GM21381 (cell line): ENCODE measurements around the gene CCT3.
"Not testable (repeated sequence)": the region's sequence is repeated elsewhere in the genome, so short reads cannot be mapped to it uniquely, and the experiment has no call there.

Source experiments
- ATAC-seq: cut with Tn5 transposase; IDR thresholded peaks from one replicate; pipeline ENCODE4 v1.9.1; 2021; ENCODE audit warnings: mild to moderate bottlenecking, moderate library complexity; ENCODE audit not compliant: unreplicated experiment

The CCT3 gene

GRCh38 chr1:156368889-156369684, 31.0 kb upstream of the CCT3 start, which contains the start of gene RHBG:
Gene RHBG (plus strand): TSS chr1:156369211. CDS start chr1:156369250, 39 bp downstream.
- no peak for ATAC-seq

DNA sequence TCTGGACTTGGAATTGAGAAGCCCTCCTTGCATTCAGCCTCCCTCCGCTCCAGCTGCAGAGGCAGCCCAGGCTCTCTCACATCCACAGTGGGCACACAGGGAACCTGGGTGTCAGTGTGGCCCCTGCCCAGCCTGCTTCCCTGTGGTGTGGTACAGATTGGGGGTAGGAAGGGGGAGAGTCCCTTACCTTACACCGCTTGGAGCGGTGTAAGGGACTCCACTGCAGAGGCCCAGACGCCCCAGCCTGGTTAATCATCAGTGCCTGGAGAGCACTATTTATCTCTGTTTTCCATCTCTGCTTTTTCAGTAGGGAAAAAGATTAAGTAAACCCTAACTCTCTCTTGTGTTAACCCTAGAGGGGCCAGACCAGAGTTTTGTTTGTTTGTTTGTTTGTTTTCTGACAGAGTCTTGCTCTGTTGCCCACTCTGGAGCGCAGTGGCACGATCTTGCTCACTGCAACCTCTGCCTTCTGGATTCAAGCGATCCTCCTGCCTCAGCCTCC, 30.1 kb upstream of the CCT3 start:
- no peak for ATAC-seq

DNA sequence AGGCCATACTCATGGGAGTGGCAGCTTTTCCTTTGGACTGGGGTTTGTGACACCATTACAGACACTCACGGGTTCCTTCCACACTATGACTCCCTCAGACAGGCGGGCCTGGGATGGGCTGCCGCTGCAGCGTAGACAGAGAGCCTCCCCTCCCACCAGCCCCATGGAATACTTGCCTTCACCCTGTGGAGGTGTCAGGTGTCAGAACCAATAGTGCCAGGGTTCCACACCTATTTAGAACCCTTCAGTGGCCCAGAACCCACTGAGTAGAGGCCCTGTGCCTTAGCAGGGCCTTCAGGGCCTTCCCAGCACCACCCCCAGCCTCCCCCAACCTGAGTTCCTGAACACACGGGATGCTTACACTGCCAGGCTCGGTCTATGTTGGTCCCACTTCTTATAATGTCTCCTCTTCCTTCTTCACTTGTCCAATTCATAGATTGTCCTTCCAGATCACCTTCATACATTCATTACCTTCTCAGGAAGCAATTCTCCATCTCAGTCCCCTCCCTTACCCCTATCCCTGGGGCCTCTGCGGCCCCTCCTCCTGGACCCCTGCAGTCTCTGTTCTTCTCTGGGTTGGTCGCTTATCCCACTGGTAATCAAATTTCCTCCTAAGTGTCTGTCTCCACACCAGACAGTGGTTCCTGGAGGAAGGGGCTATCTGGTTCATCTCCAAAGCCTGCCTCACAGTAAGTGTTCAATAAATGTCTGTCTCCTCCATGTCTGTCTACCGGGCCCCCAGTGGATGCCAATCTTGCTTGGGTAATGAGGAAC, 29.5 kb upstream of the CCT3 start:
- no peak for ATAC-seq

- no peak for ATAC-seq
Observed at GRCh38 chr1:156366378-156367166, 28.5 kb upstream of the CCT3 start.

DNA sequence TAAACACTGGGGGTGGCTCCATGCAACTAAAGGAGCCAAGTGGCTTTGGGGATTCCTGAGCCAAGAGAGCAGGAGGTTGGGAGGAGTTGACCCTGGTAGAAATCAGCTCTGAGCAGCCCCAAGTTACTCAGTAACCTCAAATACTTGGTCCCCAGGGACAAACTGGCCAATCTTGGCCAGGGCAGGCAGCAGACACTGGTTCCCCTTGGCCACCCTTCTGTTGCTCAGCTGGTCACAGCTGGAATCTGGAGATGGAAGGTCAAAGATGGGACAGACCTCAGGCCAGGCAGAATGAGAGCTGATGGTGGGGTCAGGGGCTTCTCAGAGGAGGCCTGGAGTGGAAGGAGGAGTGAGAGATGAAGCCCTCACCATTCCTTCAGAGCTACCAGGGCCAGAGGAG, 27.7 kb upstream of the CCT3 start:
- ATAC-seq = no peak

DNA sequence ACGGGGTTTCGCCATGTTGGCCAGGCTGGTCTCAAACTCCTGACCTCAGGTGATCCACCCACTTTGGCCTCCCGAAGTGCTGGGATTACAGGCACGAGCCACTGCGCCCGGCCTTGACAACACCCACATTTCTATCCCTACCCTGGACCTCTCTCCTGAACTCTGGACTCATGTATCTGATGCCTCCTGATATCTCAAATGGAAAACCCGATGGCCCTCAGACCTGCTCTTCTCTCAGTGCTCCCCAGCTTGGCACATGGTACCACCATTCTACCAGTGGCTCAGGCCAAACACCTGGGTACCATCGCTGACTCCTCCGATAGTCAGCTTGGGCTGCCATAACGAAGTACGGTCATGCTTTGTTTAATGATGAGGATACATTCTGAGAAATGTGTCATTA, 22.4 kb upstream of the CCT3 start:
- ATAC-seq = no peak

GRCh38 chr1:156359973-156360372, 21.9 kb upstream of the CCT3 start:
- ATAC-seq = no peak

- ATAC-seq = no peak
Observed at GRCh38 chr1:156359249-156359648, 21.2 kb upstream of the CCT3 start.

DNA sequence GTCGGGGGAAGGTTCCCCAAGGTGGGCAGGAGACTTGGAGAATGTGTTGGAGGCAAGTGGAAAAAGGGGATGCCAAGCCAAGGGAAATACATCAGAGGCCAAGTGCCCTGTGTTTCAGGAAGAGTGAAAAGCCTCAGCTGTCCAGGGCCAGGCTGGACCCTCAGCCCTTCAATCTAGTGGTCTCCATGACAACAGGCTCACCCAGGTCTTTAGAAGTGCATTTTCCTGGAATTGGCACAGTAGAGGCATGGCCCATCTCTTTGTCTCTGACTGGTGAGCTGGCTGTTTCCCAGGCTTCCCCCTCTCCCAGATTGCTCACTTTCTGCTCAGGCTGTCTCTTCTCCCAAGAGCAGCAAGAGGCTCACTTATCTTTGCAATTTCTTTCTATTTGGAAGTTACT, 20.5 kb upstream of the CCT3 start:
- ATAC-seq = no peak

DNA sequence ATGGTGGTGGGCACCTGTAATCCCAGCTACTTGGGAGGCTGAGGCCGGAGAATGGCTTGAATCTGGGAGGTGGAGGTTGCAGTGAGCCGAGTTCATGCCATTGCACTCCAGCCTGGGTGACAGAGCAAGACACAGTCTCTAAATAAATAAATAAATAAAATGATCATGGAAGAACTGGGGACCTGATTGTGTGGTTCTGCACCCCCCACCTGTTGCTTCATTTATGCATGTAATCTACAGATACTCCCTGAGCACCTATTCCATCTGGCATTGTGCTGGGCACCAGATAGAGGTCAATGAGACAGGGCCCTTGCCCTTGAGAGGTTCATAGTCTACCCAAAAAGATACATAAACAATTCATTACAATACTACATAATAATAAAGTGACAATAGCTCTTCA, 19.9 kb upstream of the CCT3 start:
- ATAC-seq = no peak

DNA sequence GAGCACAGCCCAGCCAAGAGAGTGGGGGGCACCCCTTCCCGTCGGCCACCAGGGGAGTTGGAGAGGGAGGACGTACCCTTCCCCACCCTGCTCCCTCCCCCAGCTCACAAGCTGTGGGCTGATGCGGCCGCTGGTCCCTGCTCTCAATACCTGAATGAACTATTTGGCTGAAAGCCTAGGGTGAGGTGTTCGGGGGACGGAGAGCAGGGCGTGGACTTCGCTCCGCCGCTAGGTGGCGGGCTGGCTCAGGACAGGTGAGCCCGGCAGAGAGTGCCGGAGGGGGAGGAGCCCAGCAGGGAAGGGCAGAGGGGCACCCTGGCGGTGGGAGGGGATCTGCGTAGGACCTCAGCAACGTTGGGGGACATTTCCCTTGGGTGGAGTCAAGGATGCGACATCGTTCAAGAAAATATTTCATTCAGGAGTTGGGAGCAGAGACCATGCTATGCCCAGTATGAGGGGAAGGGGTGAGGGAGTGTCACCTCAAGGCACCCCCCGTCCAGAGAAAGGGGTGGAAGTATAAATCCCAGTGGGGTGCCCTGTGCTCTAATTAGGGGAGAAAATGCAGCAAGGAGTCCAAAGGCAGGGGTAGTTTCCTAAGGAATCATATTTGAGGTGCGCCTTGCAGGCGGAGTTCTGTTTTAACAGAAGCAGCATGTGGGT, 18.9 kb upstream of the CCT3 start:
- ATAC-seq = no peak

- no peak for ATAC-seq
Observed at GRCh38 chr1:156356262-156356874, 18.3 kb upstream of the CCT3 start.

- ATAC-seq = not testable (repeated sequence)
Observed at GRCh38 chr1:156352481-156352880, 14.4 kb upstream of the CCT3 start.

GRCh38 chr1:156347331-156347730, 9.2 kb upstream of the CCT3 start:
- no peak for ATAC-seq

GRCh38 chr1:156346636-156347035, 8.5 kb upstream of the CCT3 start:
- no peak for ATAC-seq

- ATAC-seq = not testable (repeated sequence)
Observed at GRCh38 chr1:156346035-156346434, 7.9 kb upstream of the CCT3 start.

DNA sequence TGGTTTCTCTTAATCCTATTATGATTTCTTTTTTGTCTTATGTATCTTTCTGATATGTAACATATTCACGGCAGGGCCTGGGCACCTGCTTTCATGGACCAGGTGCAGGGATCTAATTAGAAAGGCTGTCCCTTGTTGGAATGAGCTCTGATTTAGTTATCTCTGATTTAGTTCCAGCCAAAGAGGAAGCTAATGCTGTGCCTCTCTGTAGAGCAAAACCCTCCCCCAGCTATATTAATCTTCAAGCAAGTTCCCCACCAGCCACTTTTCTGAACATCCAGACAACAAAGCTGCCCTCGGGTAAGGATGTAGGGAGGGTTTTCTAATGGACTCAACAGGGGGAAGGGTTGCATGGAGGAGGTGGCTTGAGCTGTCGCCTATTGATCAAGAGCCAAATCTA, 6.3 kb upstream of the CCT3 start:
- ATAC-seq = no peak

GRCh38 chr1:156342166-156342955, 4.3 kb upstream of the CCT3 start:
- ATAC-seq = no peak

DNA sequence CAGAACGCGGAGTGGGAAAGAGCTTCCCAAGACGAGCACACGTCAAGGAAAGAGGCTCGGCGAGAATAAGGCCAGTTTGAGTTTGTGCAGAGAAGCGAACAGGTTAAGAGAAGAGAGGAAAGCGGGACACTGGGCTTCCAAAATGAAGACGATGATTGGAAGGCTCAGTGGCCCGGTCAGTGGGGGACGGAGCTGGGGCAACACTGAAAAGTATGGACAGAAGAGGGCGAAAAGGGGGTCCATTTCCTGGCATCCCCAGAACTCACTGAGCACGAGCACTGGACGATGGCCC, 258 bp downstream of the CCT3 start:
- ATAC-seq = no peak
